Transverse colon (tissue), 4 donors: Measurements from ENCODE around the gene CHRNB1.

Experiments used
- EP300 ChIP-seq: sonication (generic); formaldehyde crosslinking; IDR thresholded peaks from one replicate; pipeline ENCODE4 v1.6.1; 2017; ENCODE audit warnings: antibody characterized with exemption, low read depth
- POLR2A ChIP-seq: fragments of 450-650 bp; IDR thresholded peaks from one replicate; pipeline ENCODE4 v1.6.1; 2016; ENCODE audit warnings: antibody characterized with exemption, mild to moderate bottlenecking, moderate library complexity
- POLR2AphosphoS5 ChIP-seq, 3 donors: sonication (generic); formaldehyde crosslinking; IDR thresholded peaks; one replicate each; pipeline ENCODE4 v1.6.1; 2016; ENCODE audit warnings: antibody characterized with exemption in 3 of 3
- TF ChIP-seq, protein P1 (sequence below), 5 experiments: fragments of 200-600 bp in 3 of 5; fragments of 450-650 bp in 2 of 5; sonication (generic) in 3 of 5; IDR thresholded peaks; 1 replicate in 2 of 5; 2 replicates in 3 of 5; pipeline ENCODE4 v1.5.1; 2016 to 2017; ENCODE audit warnings: antibody characterized with exemption in 5 of 5, inconsistent platforms in 3 of 5, mild to moderate bottlenecking in 2 of 5, moderate library complexity in 1 of 5

DNA sequence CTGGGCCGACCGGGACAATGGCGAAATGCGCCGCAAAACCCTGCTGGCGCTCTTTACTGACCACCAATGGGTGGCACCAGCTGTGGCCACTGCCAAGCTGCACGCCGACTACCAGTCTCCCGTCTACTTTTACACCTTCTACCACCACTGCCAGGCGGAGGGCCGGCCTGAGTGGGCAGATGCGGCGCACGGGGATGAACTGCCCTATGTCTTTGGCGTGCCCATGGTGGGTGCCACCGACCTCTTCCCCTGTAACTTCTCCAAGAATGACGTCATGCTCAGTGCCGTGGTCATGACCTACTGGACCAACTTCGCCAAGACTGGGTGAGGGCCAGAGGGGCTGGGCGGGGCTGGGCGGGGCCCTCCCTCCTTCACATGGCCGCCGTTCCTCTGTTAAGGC lies 29.1 kb upstream of the CHRNB1 start:
- TF ChIP-seq, protein P1, sequence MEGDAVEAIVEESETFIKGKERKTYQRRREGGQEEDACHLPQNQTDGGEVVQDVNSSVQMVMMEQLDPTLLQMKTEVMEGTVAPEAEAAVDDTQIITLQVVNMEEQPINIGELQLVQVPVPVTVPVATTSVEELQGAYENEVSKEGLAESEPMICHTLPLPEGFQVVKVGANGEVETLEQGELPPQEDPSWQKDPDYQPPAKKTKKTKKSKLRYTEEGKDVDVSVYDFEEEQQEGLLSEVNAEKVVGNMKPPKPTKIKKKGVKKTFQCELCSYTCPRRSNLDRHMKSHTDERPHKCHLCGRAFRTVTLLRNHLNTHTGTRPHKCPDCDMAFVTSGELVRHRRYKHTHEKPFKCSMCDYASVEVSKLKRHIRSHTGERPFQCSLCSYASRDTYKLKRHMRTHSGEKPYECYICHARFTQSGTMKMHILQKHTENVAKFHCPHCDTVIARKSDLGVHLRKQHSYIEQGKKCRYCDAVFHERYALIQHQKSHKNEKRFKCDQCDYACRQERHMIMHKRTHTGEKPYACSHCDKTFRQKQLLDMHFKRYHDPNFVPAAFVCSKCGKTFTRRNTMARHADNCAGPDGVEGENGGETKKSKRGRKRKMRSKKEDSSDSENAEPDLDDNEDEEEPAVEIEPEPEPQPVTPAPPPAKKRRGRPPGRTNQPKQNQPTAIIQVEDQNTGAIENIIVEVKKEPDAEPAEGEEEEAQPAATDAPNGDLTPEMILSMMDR (IDR thresholded peaks at IDR 0.05): no peak
- no peak for TF ChIP-seq POLR2A
- no peak for TF ChIP-seq POLR2AphosphoS5 (IDR thresholded peaks at IDR 0.05)
- no peak for TF ChIP-seq EP300
